PC-3 (cell line): ENCODE results near the gene CERS6. TPM values are rescaled to one million over a fixed set of nuclear protein-coding genes. Genes with fewer than 3 reads are reported as not detected.

Experiments
- ATAC-seq: fragments of 200-7000 bp; cut with Tn5 transposase; 2 replicates; pipeline ENCODE4 v1.9.1; 2020; ENCODE audit warnings: mild to moderate bottlenecking, moderate library complexity
- BruUV-seq: library from RNA; stranded (reverse); fragments of 400-500 nt; replicated peaks from 2 replicates; lab custom pipeline; 2021; lab: Mats Ljungman, UMichigan
- CTCF ChIA-PET: fragments of 300-600 bp; sonication (Branson Sonifier 250); formaldehyde crosslinking; loops from one replicate; lab custom pipeline; 2022; ENCODE audit warnings: antibody characterized with exemption; lab: Charles Lee
- POLR2A ChIA-PET: fragments of 300-600 bp; sonication (Branson Sonifier 250); formaldehyde crosslinking; loops from one replicate; lab custom pipeline; 2022; ENCODE audit warnings: antibody characterized with exemption; ENCODE audit not compliant: unreplicated experiment; lab: Charles Lee
- DNase-seq: peaks from one replicate; pipeline ENCODE4 v3.0.0-alpha.2; 2015
- H2AFZ ChIP-seq: fragments of 300-600 bp; sonication (generic); 2 replicates; pipeline ENCODE4 v1.6.0; 2016; ENCODE audit warnings: antibody characterized with exemption, low read length
- H3F3A ChIP-seq: fragments of 300-600 bp; sonication (generic); one replicate; pipeline ENCODE4 v1.6.0; 2017; ENCODE audit warnings: antibody characterized with exemption, low read length, control low read depth, mild to moderate bottlenecking; ENCODE audit not compliant: unreplicated experiment
- H3K27ac ChIP-seq: fragments of 300-600 bp; sonication (generic); 2 replicates; pipeline ENCODE4 v1.5.1; 2016; ENCODE audit warnings: mild to moderate bottlenecking, low read length
- H3K27me3 ChIP-seq: fragments of 300-600 bp; sonication (generic); 2 replicates; pipeline ENCODE4 v1.6.1; 2016; ENCODE audit warnings: low read length, mixed read lengths
- H3K36me3 ChIP-seq: fragments of 300-600 bp; sonication (generic); 2 replicates; pipeline ENCODE4 v1.6.1; 2016; ENCODE audit warnings: low read depth, mixed run types, low read length, mixed read lengths
- H3K4me1 ChIP-seq: fragments of 300-600 bp; sonication (generic); 2 replicates; pipeline ENCODE4 v1.5.1; 2016; ENCODE audit warnings: low read length; ENCODE audit not compliant: insufficient read depth
- H3K4me2 ChIP-seq: fragments of 300-600 bp; sonication (generic); 2 replicates; pipeline ENCODE4 v1.6.0; 2016; ENCODE audit warnings: low read length
- H3K4me3 ChIP-seq: fragments of 300-600 bp; sonication (generic); 2 replicates; pipeline ENCODE4 v1.5.1; 2016; ENCODE audit warnings: mild to moderate bottlenecking, low read length, mixed read lengths
- H3K79me2 ChIP-seq: fragments of 300-600 bp; sonication (generic); 2 replicates; pipeline ENCODE4 v1.6.1; 2017; ENCODE audit warnings: low read length, mixed read lengths
- H3K9ac ChIP-seq: fragments of 300-600 bp; sonication (generic); 2 replicates; pipeline ENCODE4 v1.6.0; 2016; ENCODE audit warnings: mild to moderate bottlenecking, low read length
- H3K9me2 ChIP-seq: fragments of 300-600 bp; sonication (generic); replicated peaks from 2 replicates; pipeline ENCODE4 v1.6.1; 2016; ENCODE audit warnings: mixed run types, low read length, mixed read lengths
- H3K9me3 ChIP-seq: fragments of 300-600 bp; sonication (generic); 2 replicates; pipeline ENCODE4 v1.6.1; 2016; ENCODE audit warnings: low read length, mixed read lengths
- H4K20me1 ChIP-seq: fragments of 300-600 bp; sonication (generic); 2 replicates; pipeline ENCODE4 v1.6.1; 2016; ENCODE audit warnings: low read length, mixed read lengths
- CTCF ChIP-seq: fragments of 300-600 bp; sonication (generic); conservative IDR thresholded peaks from 2 replicates; pipeline ENCODE4 v1.5.1; 2017; ENCODE audit warnings: antibody characterized with exemption, low read depth, mild to moderate bottlenecking, low read length
- EZH2 ChIP-seq: fragments of 300-600 bp; sonication (generic); IDR thresholded peaks from one replicate; pipeline ENCODE4 v1.6.1; 2017; ENCODE audit warnings: antibody characterized with exemption, mild to moderate bottlenecking, low read length; ENCODE audit not compliant: unreplicated experiment
- EZH2phosphoT487 ChIP-seq: fragments of 300-600 bp; sonication (generic); IDR thresholded peaks from 2 replicates; pipeline ENCODE4 v1.6.1; 2018; ENCODE audit warnings: mild to moderate bottlenecking, antibody characterized with exemption, low read length, borderline replicate concordance
- intact Hi-C: fragments of 100-400 bp; cut with micrococcal nuclease; formaldehyde crosslinking; loops from 2 replicates; pipeline ENCODE4 v1.9.0; 2023
- total RNA-seq: library from RNA; depleted of rRNA; stranded (reverse); fragments of >200 nt; gene quantifications from 2 replicates; pipeline ENCODE4 v1.2.3, GENCODE V29; 2014

The CERS6 gene
- total RNA-seq, 1 experiment from 2014 or later: 24.2 TPM

- H3K9me3 ChIP-seq: no peaks in the 10 kb centered on the region
- H2AFZ ChIP-seq: no peak overlapping the region
- no peaks in the 10 kb centered on the region for H3K4me1 ChIP-seq
- DNase-seq: no peak
- ChIA-PET CTCF (no interaction called here), POLR2A (no interaction called here)
- intact Hi-C loops: loop anchor here (10.0 kb wide), 1 partner anchor 323 kb away; no protein-coding TSS in a partner anchor
- no peaks in the 10 kb centered on the region; the same call in 1 of the 2 replicates for H3K9me2 ChIP-seq
- TF ChIP-seq EZH2phosphoT487 (no peak), EZH2 (no peak), CTCF (no peak)
- ATAC-seq: no peak
- no peak overlapping the region for H3K9ac ChIP-seq
- BruUV-seq: no TSS peak
- no peak overlapping the region for H3K27ac ChIP-seq
- H3K36me3 ChIP-seq: no peaks in the 10 kb centered on the region
- no peaks in the 10 kb centered on the region for H3K27me3 ChIP-seq
- H3K4me2 ChIP-seq: no peak overlapping the region
- H4K20me1 ChIP-seq: no peaks in the 10 kb centered on the region
- no peaks in the 10 kb centered on the region for H3F3A ChIP-seq
- H3K79me2 ChIP-seq: no peaks in the 10 kb centered on the region
- H3K4me3 ChIP-seq: no peak overlapping the region
Measured at GRCh38 chr2:168431301-168432024, 24.6 kb upstream of the CERS6 start.

GRCh38 chr2:168432100-168432499, 24.0 kb upstream of the CERS6 start:
- no peak for DNase-seq
- Histone ChIP-seq H3K4me1 (no peaks in the 10 kb centered on the region), H3K4me2 (no peak overlapping the region), H3K27me3 (no peaks in the 10 kb centered on the region), H3F3A (no peaks in the 10 kb centered on the region), H3K9ac (no peak overlapping the region), H3K4me3 (no peak overlapping the region), H3K9me3 (no peaks in the 10 kb centered on the region), H3K79me2 (no peaks in the 10 kb centered on the region), H3K27ac (no peak overlapping the region), H4K20me1 (no peaks in the 10 kb centered on the region), H3K36me3 (no peaks in the 10 kb centered on the region), H2AFZ (no peak overlapping the region), H3K9me2 (no peaks in the 10 kb centered on the region; the same call in 1 of the 2 replicates)
- no TSS peak for BruUV-seq
- ATAC-seq: no peak
- POLR2A ChIA-PET: no interaction called here
- CTCF ChIA-PET: no interaction called here
- intact Hi-C loops: loop anchor here (10.0 kb wide), 1 partner anchor 323 kb away; no protein-coding TSS in a partner anchor
- TF ChIP-seq EZH2 (no peak), EZH2phosphoT487 (no peak), CTCF (no peak)
